GM21737 (cell line): ENCODE measurements around the gene NRL.

Experiments used
- ATAC-seq: cut with Tn5 transposase; IDR thresholded peaks from one replicate; pipeline ENCODE4 v1.9.1; 2021; ENCODE audit warnings: mild to moderate bottlenecking, moderate library complexity; ENCODE audit not compliant: unreplicated experiment

Gene NRL

DNA sequence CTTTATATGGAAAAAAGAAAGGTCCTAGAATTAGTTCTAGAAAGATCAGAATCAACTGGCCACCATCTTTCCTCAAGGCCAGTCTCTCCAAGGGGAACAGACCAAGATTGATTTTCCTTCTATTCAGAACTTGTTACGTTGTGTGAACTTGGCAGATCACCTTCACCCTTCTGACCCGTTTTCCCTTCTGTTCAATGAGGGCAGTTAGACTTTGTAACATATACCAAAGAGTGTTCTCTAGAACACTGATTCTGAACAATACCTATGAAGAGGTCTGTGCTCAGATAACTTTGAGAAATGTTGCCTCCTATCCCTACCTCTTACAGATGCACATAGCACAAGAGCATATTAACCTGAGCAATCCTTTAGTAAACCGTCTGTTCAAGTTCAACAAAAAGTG lies 31.3 kb downstream of the NRL start:
- ATAC-seq: no peak

GRCh38 chr14:24082411-24083080 lies 32.2 kb downstream of the NRL start:
- no peak for ATAC-seq

- no peak for ATAC-seq
Observed at GRCh38 chr14:24081739-24082211, 33.0 kb downstream of the NRL start.

GRCh38 chr14:24080888-24081738 lies 33.6 kb downstream of the NRL start:
- ATAC-seq: peak; percentile 85

DNA sequence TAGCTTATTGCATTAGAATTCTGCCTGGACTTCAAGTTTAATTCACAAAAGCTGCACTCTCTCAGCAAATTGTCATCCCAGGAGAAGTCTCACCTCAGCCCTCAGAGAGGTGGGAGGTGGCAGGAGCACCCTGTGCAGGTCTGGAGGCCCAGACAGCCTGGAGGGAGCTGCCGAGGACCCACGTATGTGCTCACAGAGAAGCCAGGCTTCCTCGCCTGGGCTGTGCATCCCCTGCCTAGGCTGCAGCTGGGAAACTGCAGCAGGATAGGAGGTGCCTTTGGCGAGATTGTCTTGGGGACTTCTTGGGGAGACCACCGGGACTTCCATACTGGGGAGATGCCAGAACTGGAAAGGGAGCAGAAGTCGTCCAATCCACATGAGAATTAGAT lies 34.6 kb downstream of the NRL start:
- no peak for ATAC-seq

- no peak for ATAC-seq
Observed at GRCh38 chr14:24079491-24080141, 35.1 kb downstream of the NRL start.

DNA sequence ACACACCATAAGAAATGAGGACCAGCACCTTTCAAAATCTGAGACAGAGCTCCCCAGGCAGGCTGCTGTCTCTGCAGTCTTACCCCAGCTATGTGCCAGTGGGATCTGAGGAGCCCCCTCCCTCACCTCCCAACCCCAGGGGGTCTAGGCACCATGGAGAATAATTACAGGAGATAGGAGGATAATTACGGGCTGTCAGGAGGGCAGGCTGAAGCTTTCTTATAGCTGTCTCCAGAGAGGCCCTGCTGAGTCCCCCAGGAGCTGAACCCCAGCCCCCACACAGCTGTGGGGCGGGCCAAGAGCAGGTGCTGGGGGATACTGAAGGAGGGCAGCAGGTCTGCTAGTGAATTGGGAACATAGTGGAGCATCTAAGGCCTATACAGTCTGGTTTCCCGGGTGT lies 36.6 kb downstream of the NRL start:
- ATAC-seq: no peak

GRCh38 chr14:24077086-24077485 lies 37.7 kb downstream of the NRL start:
- no peak for ATAC-seq

DNA sequence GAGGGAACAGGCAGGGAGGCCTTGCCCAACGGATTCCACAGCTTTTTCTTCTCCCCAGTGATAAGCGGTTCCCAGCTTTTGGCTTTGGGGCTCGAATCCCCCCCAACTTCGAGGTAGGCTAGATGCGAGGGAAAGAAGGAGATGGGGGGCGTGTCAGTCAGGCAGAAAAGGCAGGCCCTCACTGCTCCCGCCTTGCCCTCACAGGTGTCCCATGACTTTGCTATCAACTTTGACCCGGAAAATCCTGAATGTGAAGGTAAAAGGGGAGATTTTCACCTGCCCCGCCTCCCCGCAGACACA lies 38.5 kb downstream of the NRL start:
- no peak for ATAC-seq

DNA sequence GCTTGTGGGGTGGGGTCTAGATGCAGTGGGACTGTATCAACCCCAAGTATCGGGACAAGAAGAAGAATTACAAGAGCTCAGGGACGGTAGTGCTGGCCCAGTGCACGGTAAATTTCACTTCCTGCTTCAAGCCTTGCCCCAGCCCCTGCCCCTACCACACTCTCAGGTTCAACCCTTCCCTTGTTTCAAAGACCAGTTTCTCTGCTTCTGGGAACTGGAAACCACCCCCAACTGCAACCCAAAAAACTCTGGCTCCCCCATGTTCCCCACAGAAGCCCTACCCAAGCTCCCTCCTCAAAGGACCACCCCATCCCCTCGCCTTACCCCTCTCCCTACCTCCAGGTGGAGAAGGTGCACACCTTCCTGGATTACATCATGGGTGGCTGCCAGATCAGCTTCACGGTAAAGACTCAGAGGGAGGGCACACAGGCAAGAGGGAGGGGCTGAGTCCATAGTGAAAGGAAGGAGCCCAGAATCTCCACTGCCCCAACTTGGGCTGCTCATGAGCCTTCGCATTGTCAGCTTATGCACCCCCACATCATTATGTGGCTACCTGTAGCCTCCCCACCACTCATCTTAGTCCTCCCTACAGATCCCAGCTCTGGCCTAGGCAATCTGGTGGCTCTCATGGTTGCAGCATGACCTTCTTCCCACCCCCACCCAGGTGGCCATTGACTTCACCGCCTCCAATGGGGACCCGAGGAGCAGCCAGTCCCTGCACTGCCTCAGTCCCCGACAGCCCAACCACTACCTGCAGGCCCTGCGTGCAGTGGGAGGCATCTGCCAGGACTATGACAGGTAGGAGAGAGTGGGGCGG lies 39.1 kb downstream of the NRL start:
- no peak for ATAC-seq

DNA sequence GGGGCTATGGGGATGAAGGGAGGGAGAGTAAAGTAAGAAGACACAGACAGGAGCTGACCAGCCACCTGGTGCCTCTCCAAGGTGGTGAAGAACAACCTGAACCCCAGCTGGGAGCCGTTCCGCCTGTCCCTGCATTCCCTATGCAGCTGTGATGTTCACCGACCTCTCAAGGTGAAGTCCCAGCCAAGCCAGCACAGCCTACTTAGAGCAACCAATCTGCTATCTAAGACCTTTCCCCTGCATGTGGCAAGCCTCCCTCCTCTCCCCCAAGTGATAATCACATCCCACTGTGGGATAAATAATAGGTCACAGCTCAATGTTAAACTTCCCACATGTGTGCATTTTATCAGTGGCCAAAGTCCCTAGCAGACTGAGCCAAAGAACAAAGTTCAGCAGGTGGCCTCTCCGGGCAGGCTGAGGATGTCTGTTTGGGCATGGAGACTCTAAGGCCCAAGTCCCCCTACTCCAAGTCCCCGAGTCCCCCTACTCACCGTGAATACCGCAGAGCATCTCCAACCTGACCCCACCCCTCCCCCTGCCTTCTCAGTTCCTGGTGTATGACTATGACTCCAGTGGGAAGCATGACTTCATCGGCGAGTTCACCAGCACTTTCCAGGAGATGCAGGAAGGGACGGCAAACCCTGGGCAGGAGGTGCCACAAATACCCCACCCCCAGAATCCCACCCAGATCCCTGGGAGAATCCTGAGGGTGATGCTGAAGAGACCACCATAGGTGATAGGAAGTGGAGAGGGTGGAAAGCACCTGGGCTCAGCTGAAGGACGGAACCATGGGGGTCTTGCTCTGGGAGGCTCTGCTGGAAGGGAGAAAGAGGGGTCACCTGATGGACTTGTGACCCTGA lies 39.9 kb downstream of the NRL start:
- no peak for ATAC-seq

DNA sequence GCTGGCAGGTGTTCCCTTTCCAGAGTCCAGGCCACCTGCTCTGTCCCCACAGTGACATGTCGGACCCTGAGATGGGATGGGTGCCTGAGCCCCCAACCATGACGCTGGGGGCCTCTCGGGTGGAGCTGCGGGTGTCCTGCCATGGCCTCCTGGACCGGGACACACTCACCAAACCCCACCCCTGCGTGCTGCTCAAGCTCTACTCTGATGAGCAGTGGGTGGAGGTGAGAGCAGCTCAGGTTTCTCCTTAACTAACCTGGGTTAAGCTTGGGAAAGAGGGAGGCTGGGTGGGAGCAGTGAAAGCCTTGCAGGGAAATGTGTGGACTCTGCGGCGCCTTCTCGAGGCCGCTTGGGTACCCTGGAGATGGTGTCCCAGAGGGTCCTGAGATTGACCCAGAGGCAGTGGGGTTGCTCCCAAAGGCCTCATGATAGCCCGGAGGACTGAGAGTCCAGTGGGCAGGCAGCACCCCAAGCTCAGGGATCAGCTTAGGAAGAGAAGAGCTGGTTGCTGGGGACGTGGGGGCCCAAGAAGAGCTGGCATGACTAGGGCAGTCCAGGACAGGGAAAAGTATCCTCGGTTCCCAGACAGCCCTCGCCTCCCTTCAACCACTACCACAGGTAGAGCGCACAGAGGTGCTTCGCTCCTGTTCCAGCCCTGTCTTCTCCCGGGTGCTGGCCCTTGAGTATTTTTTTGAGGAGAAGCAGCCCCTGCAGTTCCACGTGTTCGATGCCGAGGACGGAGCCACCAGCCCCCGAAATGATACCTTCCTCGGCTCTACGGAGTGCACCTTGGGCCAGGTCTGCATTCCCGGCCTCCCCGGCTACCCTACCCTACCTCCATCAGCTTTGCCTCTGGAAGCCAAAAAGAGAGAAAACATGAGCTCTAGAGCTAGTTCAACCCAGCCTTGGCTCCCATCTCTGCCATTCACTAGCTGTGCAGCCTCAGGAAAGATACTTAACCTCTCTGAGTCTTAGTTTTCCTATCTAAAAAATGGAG lies 41.6 kb downstream of the NRL start:
- ATAC-seq: no peak

DNA sequence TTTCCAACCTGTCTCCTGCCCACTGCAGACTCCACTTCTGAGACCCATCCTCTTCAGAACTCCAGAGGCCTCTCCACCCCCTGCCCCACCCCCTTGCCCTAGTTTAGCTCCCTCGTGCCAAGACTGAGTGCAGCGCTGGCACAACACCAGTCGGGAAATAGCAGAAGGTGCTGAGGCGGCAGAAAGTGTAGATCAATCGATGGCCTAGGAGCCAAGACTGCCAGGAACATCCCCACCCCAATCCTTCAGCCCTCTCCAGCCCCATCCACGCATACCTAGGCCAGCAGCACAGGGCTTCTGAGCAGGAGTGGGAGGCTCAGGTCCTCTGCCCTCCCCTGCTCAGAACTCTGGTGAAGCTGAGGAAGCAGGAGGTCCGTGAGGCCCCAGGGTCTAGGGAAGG lies 42.3 kb downstream of the NRL start:
- ATAC-seq: no peak

- no peak for ATAC-seq
Observed at GRCh38 chr14:24071836-24072430, 42.8 kb downstream of the NRL start.

DNA sequence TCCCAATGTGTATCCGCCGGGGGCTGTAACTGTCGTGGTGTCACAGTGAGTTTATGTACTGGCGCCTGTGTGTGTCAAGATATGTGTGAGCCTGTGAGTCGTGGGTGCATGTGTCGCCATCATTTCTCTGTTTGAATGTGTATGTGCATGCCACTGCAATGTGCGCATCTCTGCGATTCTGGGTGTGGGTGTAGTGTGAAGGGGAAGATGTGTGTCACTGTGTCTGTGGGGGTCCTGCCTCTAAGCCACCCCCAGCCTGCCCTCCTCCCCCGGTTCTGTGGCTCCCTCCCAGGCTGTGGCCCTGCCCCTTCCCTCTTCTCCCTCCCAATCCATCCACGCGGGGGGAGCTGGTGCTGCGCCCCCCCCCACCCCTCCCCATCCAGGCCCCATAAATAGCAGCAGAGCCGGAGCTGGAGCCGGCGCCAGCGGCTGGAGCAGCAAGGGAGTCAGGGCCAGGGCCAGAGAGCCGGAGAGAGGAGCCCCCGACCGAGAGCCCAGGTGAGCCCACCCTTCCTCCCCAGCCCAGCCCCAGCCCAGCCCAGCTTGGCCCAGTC lies 43.5 kb downstream of the NRL start, which contains the start of gene CPNE6:
CPNE6 (plus strand) TSS at position 419 of the 554 bp plus-strand sequence. CDS start 1,375 bp downstream, outside the sequence.
- ATAC-seq: no peak

GRCh38 chr14:24070285-24071143 lies 44.2 kb downstream of the NRL start:
- no peak for ATAC-seq

DNA sequence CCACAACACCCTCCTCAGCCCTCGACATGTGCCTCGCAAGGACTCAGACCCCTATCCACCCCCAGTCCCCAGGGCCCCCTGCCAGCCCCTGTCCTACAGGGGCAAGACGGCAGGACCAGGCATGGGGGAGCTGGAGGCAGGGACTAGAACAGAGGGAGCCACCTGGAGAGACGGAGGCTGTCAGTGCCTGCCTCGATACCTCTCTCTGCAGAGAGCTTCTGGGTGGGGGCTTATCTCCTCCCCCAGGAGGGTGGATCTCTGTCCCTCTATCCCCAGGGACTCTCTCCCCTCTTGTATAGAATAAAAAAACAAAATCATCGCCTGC lies 45.4 kb downstream of the NRL start:
- ATAC-seq: no peak
